K562 (cell line): Measurements from ENCODE around the gene DYTN. TPM values are rescaled to one million over a fixed set of nuclear protein-coding genes. Genes with fewer than 3 reads are reported as not detected.

Experiments
- ATAC-seq: fragments of 200-7000 bp; cut with Tn5 transposase; 3 replicates; pipeline ENCODE4 v1.9.1; 2020; ENCODE audit warnings: moderate library complexity
- BruUV-seq: library from RNA; stranded (reverse); fragments of 400-500 nt; replicated peaks from 2 replicates; lab custom pipeline; 2021; lab: Mats Ljungman, UMichigan
- CTCF ChIA-PET: fragments of 300-600 bp; formaldehyde crosslinking; extraction: SDS; loops from one replicate; lab custom pipeline; 2021; ENCODE audit warnings: low intra/inter-chr PET ratio; lab: Yijun Ruan, JAX
- POLR2A ChIA-PET: fragments of 300-600, 350-650 bp; sonication (Branson Sonifier 250); formaldehyde crosslinking; extraction: SDS; loops from one replicate; lab custom pipeline; 2021; ENCODE audit warnings: antibody characterized with exemption, inconsistent platforms; lab: Yijun Ruan, JAX
- DNase-seq, 4 experiments: peaks; one replicate each; pipeline versions ENCODE4 v3.0.0 to v3.0.0-alpha.2; 2011 to 2018; ENCODE audit warnings: low spot score in 3 of 4, mixed read lengths in 3 of 4; ENCODE audit errors: extremely low read depth in 1 of 4
- FAIRE-seq: peaks from 2 replicates; lab custom pipeline; 2011; peaks lifted over from hg19 to GRCh38; lab: Jason Lieb, UNC
- H2AFZ ChIP-seq: 2 replicates; pipeline ENCODE4 v1.6.0; 2011; ENCODE audit warnings: low read depth, low read length, control low read depth, inconsistent platforms
- H3K27ac ChIP-seq: fragments of 200-600 bp; 3 replicates; pipeline ENCODE4 v1.8.0; 2011; ENCODE audit warnings: low read depth, mild to moderate bottlenecking, control low read depth, inconsistent platforms, low read length, moderate library complexity, mixed read lengths; ENCODE audit errors: extremely low read depth
- H3K27me3 ChIP-seq, 2 experiments: fragments of 300-600 bp in 1 of 2; 2 replicates in 1 of 2; 3 replicates in 1 of 2; pipeline versions ENCODE4 v1.6.0 to v1.8.0; 2011; ENCODE audit warnings: inconsistent platforms in 2 of 2, low read length in 2 of 2, mild to moderate bottlenecking in 1 of 2, mixed read lengths in 1 of 2, moderate library complexity in 1 of 2; ENCODE audit not compliant: control insufficient read depth in 2 of 2, insufficient read depth in 2 of 2
- H3K36me3 ChIP-seq: fragments of 300-600 bp; 3 replicates; pipeline ENCODE4 v1.8.0; 2011; ENCODE audit warnings: mild to moderate bottlenecking, low read length, inconsistent platforms; ENCODE audit not compliant: control insufficient read depth, insufficient read depth
- H3K4me1 ChIP-seq, 2 experiments: fragments of 200-600 bp in 1 of 2; replicated peaks in 1 of 2; 2 replicates in 1 of 2; 3 replicates in 1 of 2; pipeline versions ENCODE4 v1.5.1 to v1.8.0; 2011; ENCODE audit warnings: inconsistent platforms in 2 of 2, low read length in 2 of 2, mild to moderate bottlenecking in 1 of 2, mixed read lengths in 1 of 2, moderate library complexity in 1 of 2; ENCODE audit not compliant: control insufficient read depth in 2 of 2, insufficient read depth in 2 of 2
- H3K4me2 ChIP-seq: 2 replicates; pipeline ENCODE4 v1.6.1; 2011; ENCODE audit warnings: low read length, control low read depth, inconsistent platforms, mixed read lengths; ENCODE audit not compliant: insufficient read depth
- H3K4me3 ChIP-seq: fragments of 200-600 bp; sonication (generic), shearing (Covaris generic); 2 replicates; pipeline ENCODE4 v1.5.1; 2016; ENCODE audit warnings: control low read depth, inconsistent platforms
- H3K79me2 ChIP-seq: fragments of 200-600 bp; 3 replicates; pipeline ENCODE4 v1.8.0; 2011; ENCODE audit warnings: low read length, inconsistent platforms; ENCODE audit not compliant: control insufficient read depth, insufficient read depth
- H3K9ac ChIP-seq, 2 experiments: 2 replicates each; pipeline versions ENCODE4 v1.6.0 to v1.6.1; 2011; ENCODE audit warnings: low read depth in 2 of 2, low read length in 2 of 2, control low read depth in 1 of 2, inconsistent platforms in 1 of 2, mild to moderate bottlenecking in 1 of 2, mixed read lengths in 1 of 2; ENCODE audit not compliant: insufficient read depth in 1 of 2
- H3K9me1 ChIP-seq: one replicate; pipeline ENCODE4 v1.6.0; 2011; ENCODE audit warnings: inconsistent platforms, mild to moderate bottlenecking, low read length, moderate library complexity; ENCODE audit not compliant: control insufficient read depth, insufficient read depth
- H3K9me3 ChIP-seq: replicated peaks from 2 replicates; pipeline ENCODE4 v1.5.1; 2011; ENCODE audit warnings: low read depth, low read length, inconsistent platforms; ENCODE audit not compliant: control insufficient read depth, insufficient read depth
- H4K20me1 ChIP-seq: replicated peaks from 2 replicates; pipeline ENCODE4 v1.6.1; 2011; ENCODE audit warnings: low read length, inconsistent platforms, mixed read lengths; ENCODE audit not compliant: control insufficient read depth, insufficient read depth
- BMI1 ChIP-seq: fragments of 150-350 bp; IDR thresholded peaks from 2 replicates; pipeline ENCODE4 v1.6.1; 2014; ENCODE audit warnings: low read length
- CBX1 ChIP-seq: sonication (generic); IDR thresholded peaks from 2 replicates; pipeline ENCODE4 v1.6.1; 2016; ENCODE audit warnings: antibody characterized with exemption, low read depth, mild to moderate bottlenecking
- CC2D1A ChIP-seq: fragments of 450-650 bp; IDR thresholded peaks from 2 replicates; pipeline ENCODE4 v1.6.1; 2017; ENCODE audit warnings: mild to moderate bottlenecking
- CTCFL ChIP-seq: IDR thresholded peaks from 2 replicates; pipeline ENCODE4 v1.6.1; 2011; ENCODE audit warnings: borderline replicate concordance, low read depth, mild to moderate bottlenecking, moderate library complexity, low read length; ENCODE audit not compliant: insufficient read depth, poor library complexity, severe bottlenecking
- ETV6 ChIP-seq, 3 experiments: fragments of 150-350 bp in 1 of 3; sonication (generic) in 1 of 3; formaldehyde crosslinking in 1 of 3; IDR thresholded peaks; 2 replicates each; pipeline versions ENCODE4 v1.6.1 to v1.8.0; 2014 to 2022; ENCODE audit warnings: borderline replicate concordance in 2 of 3, low read depth in 2 of 3, antibody characterized with exemption in 1 of 3, low read length in 1 of 3, mild to moderate bottlenecking in 1 of 3, missing genetic modification reagents in 1 of 3
- LARP7 ChIP-seq: fragments of 450-650 bp; IDR thresholded peaks from 2 replicates; pipeline ENCODE4 v1.6.1; 2016
- MBD2 ChIP-seq: sonication (generic); IDR thresholded peaks from 2 replicates; pipeline ENCODE4 v1.6.1; 2016; ENCODE audit warnings: low read depth, borderline replicate concordance
- NFIX ChIP-seq: fragments of 250-450 bp; sonication (Bioruptor Pico); IDR thresholded peaks from 2 replicates; pipeline ENCODE4 v1.4.0; 2020; ENCODE audit warnings: low read depth, mild to moderate bottlenecking, moderate library complexity
- RBM17 ChIP-seq: fragments of 200-400 bp; formaldehyde crosslinking; IDR thresholded peaks from 2 replicates; pipeline ENCODE4 v1.6.1; 2017; ENCODE audit warnings: low read depth, mild to moderate bottlenecking, low read length, borderline replicate concordance
- RNF2 ChIP-seq: sonication (generic); IDR thresholded peaks from 2 replicates; pipeline ENCODE4 v1.6.1; 2016
- ZFP36 ChIP-seq: fragments of 150-350 bp; IDR thresholded peaks from 2 replicates; pipeline ENCODE4 v1.6.1; 2018; ENCODE audit warnings: low read length, low read depth; ENCODE audit not compliant: partially characterized antibody
- in situ Hi-C: fragments of 300-500 bp; cut with MboI; formaldehyde crosslinking; loops from 4 replicates; pipeline ENCODE4 v1.15.0; 2018; ENCODE audit warnings: inconsistent platforms, mixed read lengths
- intact Hi-C: fragments of 100-400 bp; cut with micrococcal nuclease; formaldehyde crosslinking; loops from 2 replicates; pipeline ENCODE4 v1.14.2; 2022
- polyA plus RNA-seq, 8 experiments: library from polyadenylated mRNA; depleted of rRNA in 4 of 8; stranded (reverse) in 5 of 8; unstranded in 3 of 8; fragments of >200 nt; fragmentation: Nextera tagmentation in 2 of 8; fragmentation: Illumina TruSeq in 1 of 8; extraction: Ambion mirVana in 2 of 8; extraction: Trizol in 1 of 8; gene quantifications; 2 replicates each; pipeline versions ENCODE4 v1.2.1 to v1.2.3, GENCODE V29; 2011 to 2014; ENCODE audit warnings: inconsistent platforms in 1 of 8, missing spikeins in 1 of 8
- total RNA-seq, 7 experiments: library from RNA; depleted of rRNA in 6 of 7; stranded (reverse); fragments of >200 nt in 6 of 7; fragmentation: Illumina TruSeq in 2 of 7; extraction: Trizol in 2 of 7; gene quantifications; 2 replicates each; pipeline versions ENCODE4 v1.2.1 to v1.2.3, GENCODE V29; 2011 to 2021; ENCODE audit warnings: low replicate concordance in 1 of 7
- TF ChIP-seq, protein P1 (sequence below): fragments of 250-450 bp; sonication (Bioruptor Pico); IDR thresholded peaks from 2 replicates; pipeline ENCODE4 v1.5.0; 2021; ENCODE audit warnings: mild to moderate bottlenecking, borderline replicate concordance
- TF ChIP-seq, protein P2 (sequence below), 2 experiments: fragments of 150-350 bp in 1 of 2; IDR thresholded peaks; 2 replicates each; pipeline ENCODE4 v1.6.1; 2012 to 2016; ENCODE audit warnings: low read depth in 2 of 2, low read length in 2 of 2, mild to moderate bottlenecking in 1 of 2, moderate library complexity in 1 of 2

The DYTN gene
- total and polyA plus RNA-seq, 9 of the 15 experiments (the other 6 are each of a cell fraction or from before 2014, with no cell fraction given) = not detected

- TF ChIP-seq LARP7 (no peak), ETV6 (IDR thresholded peaks at IDR 0.05; ENCODE audit: borderline replicate concordance in 1 of 2, low read depth in 2 of 2, low read length in 1 of 2) (no peak), ETV6 (CRISPR knock-in tag; IDR thresholded peaks at IDR 0.05; ENCODE audit: borderline replicate concordance) (no peak), MBD2 (no peak), RBM17 (no peak), ZFP36 (no peak), RNF2 (no peak), CTCFL (no peak), BMI1 (no peak), CBX1 (no peak), CC2D1A (no peak), NFIX (CRISPR knock-in tag) (no peak)
- TF ChIP-seq, protein P1, sequence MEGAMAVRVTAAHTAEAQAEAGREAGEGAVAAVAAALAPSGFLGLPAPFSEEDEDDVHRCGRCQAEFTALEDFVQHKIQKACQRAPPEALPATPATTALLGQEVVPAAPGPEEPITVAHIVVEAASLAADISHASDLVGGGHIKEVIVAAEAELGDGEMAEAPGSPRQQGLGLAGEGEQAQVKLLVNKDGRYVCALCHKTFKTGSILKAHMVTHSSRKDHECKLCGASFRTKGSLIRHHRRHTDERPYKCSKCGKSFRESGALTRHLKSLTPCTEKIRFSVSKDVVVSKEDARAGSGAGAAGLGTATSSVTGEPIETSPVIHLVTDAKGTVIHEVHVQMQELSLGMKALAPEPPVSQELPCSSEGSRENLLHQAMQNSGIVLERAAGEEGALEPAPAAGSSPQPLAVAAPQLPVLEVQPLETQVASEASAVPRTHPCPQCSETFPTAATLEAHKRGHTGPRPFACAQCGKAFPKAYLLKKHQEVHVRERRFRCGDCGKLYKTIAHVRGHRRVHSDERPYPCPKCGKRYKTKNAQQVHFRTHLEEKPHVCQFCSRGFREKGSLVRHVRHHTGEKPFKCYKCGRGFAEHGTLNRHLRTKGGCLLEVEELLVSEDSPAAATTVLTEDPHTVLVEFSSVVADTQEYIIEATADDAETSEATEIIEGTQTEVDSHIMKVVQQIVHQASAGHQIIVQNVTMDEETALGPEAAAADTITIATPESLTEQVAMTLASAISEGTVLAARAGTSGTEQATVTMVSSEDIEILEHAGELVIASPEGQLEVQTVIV (CRISPR knock-in tag) = no peak
- TF ChIP-seq, protein P2, sequence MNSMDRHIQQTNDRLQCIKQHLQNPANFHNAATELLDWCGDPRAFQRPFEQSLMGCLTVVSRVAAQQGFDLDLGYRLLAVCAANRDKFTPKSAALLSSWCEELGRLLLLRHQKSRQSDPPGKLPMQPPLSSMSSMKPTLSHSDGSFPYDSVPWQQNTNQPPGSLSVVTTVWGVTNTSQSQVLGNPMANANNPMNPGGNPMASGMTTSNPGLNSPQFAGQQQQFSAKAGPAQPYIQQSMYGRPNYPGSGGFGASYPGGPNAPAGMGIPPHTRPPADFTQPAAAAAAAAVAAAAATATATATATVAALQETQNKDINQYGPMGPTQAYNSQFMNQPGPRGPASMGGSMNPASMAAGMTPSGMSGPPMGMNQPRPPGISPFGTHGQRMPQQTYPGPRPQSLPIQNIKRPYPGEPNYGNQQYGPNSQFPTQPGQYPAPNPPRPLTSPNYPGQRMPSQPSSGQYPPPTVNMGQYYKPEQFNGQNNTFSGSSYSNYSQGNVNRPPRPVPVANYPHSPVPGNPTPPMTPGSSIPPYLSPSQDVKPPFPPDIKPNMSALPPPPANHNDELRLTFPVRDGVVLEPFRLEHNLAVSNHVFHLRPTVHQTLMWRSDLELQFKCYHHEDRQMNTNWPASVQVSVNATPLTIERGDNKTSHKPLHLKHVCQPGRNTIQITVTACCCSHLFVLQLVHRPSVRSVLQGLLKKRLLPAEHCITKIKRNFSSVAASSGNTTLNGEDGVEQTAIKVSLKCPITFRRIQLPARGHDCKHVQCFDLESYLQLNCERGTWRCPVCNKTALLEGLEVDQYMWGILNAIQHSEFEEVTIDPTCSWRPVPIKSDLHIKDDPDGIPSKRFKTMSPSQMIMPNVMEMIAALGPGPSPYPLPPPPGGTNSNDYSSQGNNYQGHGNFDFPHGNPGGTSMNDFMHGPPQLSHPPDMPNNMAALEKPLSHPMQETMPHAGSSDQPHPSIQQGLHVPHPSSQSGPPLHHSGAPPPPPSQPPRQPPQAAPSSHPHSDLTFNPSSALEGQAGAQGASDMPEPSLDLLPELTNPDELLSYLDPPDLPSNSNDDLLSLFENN (IDR thresholded peaks at IDR 0.05; ENCODE audit: low read depth in 2 of 2, low read length in 2 of 2) = no peak
- TF ChIP-seq, all 486 proteins: peak for 0
- no peak overlapping the region for H2AFZ ChIP-seq
These were observed 90.6 kb downstream of the DYTN start for GRCh38 chr2:206627632-206628031.

More at GRCh38 chr2:206627632-206628031, 90.6 kb downstream of the DYTN start:
- Histone ChIP-seq H3K9me3 (no peaks in the 10 kb centered on the region), H3K79me2 (no peaks in the 10 kb centered on the region), H3K4me1 (no peaks in the 10 kb centered on the region), H3K27me3 (no peaks in the 10 kb centered on the region), H4K20me1 (no peaks in the 10 kb centered on the region), H3K9ac (no peak overlapping the region), H3K36me3 (no peaks in the 10 kb centered on the region), H3K9me1 (no peaks in the 10 kb centered on the region), H3K4me2 (no peak overlapping the region), H3K4me3 (no peak overlapping the region), H3K27ac (no peak overlapping the region)
- DNase-seq (no peak), FAIRE-seq (no peak), ATAC-seq (no peak)
- ChIA-PET POLR2A (interaction anchor here (0.7 kb wide), 1 partner anchor 138 kb away, joined by 3 read pairs; no protein-coding TSS in a partner anchor), CTCF (no interaction called here)
- BruUV-seq = no TSS peak
- in situ Hi-C loops (no loop called here), intact Hi-C loops (no loop called here)
